Measurements from ENCODE around the gene SPATA32. TPM values are rescaled to one million over a fixed set of nuclear protein-coding genes. Genes with fewer than 3 reads are reported as not detected.

SPATA32 gene
- total RNA-seq, 1 experiment from 2014 or later: 0.15 TPM

GRCh38 chr17:45283711-45284110 lies 21.8 kb upstream of the SPATA32 start:
- no peak overlapping the region for H3K4me3 ChIP-seq (replicated peaks in 1 of 2; ENCODE audit: low read depth in 1 of 2, low read length in 2 of 2)
- no peaks in the 10 kb centered on the region for H4K20me1 ChIP-seq (ENCODE audit: insufficient read depth)
- peak overlapping the region; percentile 42 for H3K27ac ChIP-seq (ENCODE audit: low read depth, low read length)
- no peak overlapping the region for H2AFZ ChIP-seq (ENCODE audit: low read depth, low read length, poor library complexity, severe bottlenecking)
- ChIA-PET RAD21 (ENCODE audit: low non-redundant PET in 1 of 2, low total read pairs in 2 of 2, uncharacterized antibody in 2 of 2, unreplicated experiment in 2 of 2) (interaction anchor here in 1 of 2 experiments (0.8 kb wide), 1 partner anchor 28 kb away, joined by 3 read pairs; no protein-coding TSS in a partner anchor), CTCF (interaction anchor here (0.9 kb wide), 1 partner anchor 10 kb away, joined by 3 read pairs; no protein-coding TSS in a partner anchor), POLR2A (no interaction called here)
- intact Hi-C loops (cut with micrococcal nuclease): no loop called here
- H3K4me1 ChIP-seq (ENCODE audit: control insufficient read depth in 1 of 2, insufficient read depth in 2 of 2, low read length in 2 of 2): peaks cover 6 to 28% of the 10 kb centered on the region in 2 experiments
- peaks cover 29 to 48% of the 10 kb centered on the region in 2 experiments for H3K36me3 ChIP-seq (ENCODE audit: control insufficient read depth in 1 of 2, insufficient read depth in 2 of 2, low read length in 2 of 2)
- H3K9ac ChIP-seq (ENCODE audit: low read length): no peak overlapping the region
- DNase-seq (ENCODE audit: low read depth, low spot score) (no peak), ATAC-seq (no peak)
- TF ChIP-seq TCF7L2 (IDR thresholded peaks at IDR 0.05; ENCODE audit: borderline replicate concordance, extremely low read depth, insufficient read depth, insufficient read length) (no peak), EZH2phosphoT487 (IDR thresholded peaks at IDR 0.05; ENCODE audit: borderline replicate concordance) (no peak), ZFX (IDR thresholded peaks at IDR 0.05) (no peak), ZNF274 (IDR thresholded peaks at IDR 0.05; ENCODE audit: low read depth, low read length) (no peak), JUND (IDR thresholded peaks at IDR 0.05) (no peak), EGR1 (IDR thresholded peaks at IDR 0.05; ENCODE audit: low read depth) (no peak), POLR2A (IDR thresholded peaks at IDR 0.05; ENCODE audit: borderline replicate concordance, extremely low read depth, insufficient read depth, insufficient read length) (no peak), SRF (IDR thresholded peaks at IDR 0.05; ENCODE audit: low read depth) (no peak), CEBPB (IDR thresholded peaks at IDR 0.05; ENCODE audit: low read depth) (no peak), REST (IDR thresholded peaks at IDR 0.05; ENCODE audit: low read depth) (no peak), FOSL1 (IDR thresholded peaks at IDR 0.05; ENCODE audit: low read depth) (no peak), SP1 (IDR thresholded peaks at IDR 0.05; ENCODE audit: low read depth) (no peak), CBX3 (IDR thresholded peaks at IDR 0.05; ENCODE audit: low read depth) (no peak), RAD21 (IDR thresholded peaks at IDR 0.05; ENCODE audit: low read depth) (no peak), POLR2AphosphoS5 (IDR thresholded peaks at IDR 0.05; ENCODE audit: low read depth, low read length) (no peak), EZH2 (IDR thresholded peaks at IDR 0.05) (no peak), YY1 (IDR thresholded peaks at IDR 0.05; ENCODE audit: extremely low read depth, insufficient replicate concordance, low read depth, low read length) (no peak)
- TF ChIP-seq, protein P1, sequence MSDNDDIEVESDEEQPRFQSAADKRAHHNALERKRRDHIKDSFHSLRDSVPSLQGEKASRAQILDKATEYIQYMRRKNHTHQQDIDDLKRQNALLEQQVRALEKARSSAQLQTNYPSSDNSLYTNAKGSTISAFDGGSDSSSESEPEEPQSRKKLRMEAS (IDR thresholded peaks at IDR 0.05): no peak
- TF ChIP-seq, protein P2, sequence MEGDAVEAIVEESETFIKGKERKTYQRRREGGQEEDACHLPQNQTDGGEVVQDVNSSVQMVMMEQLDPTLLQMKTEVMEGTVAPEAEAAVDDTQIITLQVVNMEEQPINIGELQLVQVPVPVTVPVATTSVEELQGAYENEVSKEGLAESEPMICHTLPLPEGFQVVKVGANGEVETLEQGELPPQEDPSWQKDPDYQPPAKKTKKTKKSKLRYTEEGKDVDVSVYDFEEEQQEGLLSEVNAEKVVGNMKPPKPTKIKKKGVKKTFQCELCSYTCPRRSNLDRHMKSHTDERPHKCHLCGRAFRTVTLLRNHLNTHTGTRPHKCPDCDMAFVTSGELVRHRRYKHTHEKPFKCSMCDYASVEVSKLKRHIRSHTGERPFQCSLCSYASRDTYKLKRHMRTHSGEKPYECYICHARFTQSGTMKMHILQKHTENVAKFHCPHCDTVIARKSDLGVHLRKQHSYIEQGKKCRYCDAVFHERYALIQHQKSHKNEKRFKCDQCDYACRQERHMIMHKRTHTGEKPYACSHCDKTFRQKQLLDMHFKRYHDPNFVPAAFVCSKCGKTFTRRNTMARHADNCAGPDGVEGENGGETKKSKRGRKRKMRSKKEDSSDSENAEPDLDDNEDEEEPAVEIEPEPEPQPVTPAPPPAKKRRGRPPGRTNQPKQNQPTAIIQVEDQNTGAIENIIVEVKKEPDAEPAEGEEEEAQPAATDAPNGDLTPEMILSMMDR (IDR thresholded peaks at IDR 0.05 in 2 of 3, conservative IDR thresholded peaks at IDR 0.05 in 1 of 3; ENCODE audit: borderline replicate concordance in 1 of 3, insufficient read depth in 1 of 3, low read depth in 2 of 3, low read length in 2 of 3): no peak
- TF ChIP-seq, protein P3, sequence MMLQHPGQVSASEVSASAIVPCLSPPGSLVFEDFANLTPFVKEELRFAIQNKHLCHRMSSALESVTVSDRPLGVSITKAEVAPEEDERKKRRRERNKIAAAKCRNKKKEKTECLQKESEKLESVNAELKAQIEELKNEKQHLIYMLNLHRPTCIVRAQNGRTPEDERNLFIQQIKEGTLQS (IDR thresholded peaks at IDR 0.05): no peak
- no peak overlapping the region for H3K4me2 ChIP-seq (ENCODE audit: low read length)
- H3K9me3 ChIP-seq (ENCODE audit: control insufficient read depth in 1 of 2, insufficient read depth in 1 of 2, low read depth in 1 of 2, low read length in 2 of 2): no peaks in the 10 kb centered on the region
- BruUV-seq (replicated peaks): no TSS peak
- no peaks in the 10 kb centered on the region for H3K9me2 ChIP-seq (ENCODE audit: insufficient read depth)
- peaks cover 13% of the 10 kb centered on the region for H3K79me2 ChIP-seq (ENCODE audit: insufficient read depth, low read length)
- H3K27me3 ChIP-seq (ENCODE audit: insufficient read depth, low read length): no peaks in the 10 kb centered on the region

Data from HCT116 (cell line).